Mammary epithelial cell (primary cell): ENCODE results near the gene SLC6A5.

Experiments
- EZH2 ChIP-seq: IDR thresholded peaks from 2 replicates; pipeline ENCODE4 v1.6.1; 2012; ENCODE audit warnings: low read length, inconsistent platforms, borderline replicate concordance
- TF ChIP-seq, protein P1 (sequence below), 2 donors: IDR thresholded peaks in 1 of 2; conservative IDR thresholded peaks in 1 of 2; 2 replicates each; pipeline ENCODE4 v1.5.1; 2011 to 2012; ENCODE audit warnings: inconsistent platforms in 2 of 2, low read length in 2 of 2, mild to moderate bottlenecking in 2 of 2, control low read depth in 1 of 2, low read depth in 1 of 2; ENCODE audit not compliant: insufficient read depth in 1 of 2; ENCODE audit errors: extremely low read depth in 1 of 2

DNA sequence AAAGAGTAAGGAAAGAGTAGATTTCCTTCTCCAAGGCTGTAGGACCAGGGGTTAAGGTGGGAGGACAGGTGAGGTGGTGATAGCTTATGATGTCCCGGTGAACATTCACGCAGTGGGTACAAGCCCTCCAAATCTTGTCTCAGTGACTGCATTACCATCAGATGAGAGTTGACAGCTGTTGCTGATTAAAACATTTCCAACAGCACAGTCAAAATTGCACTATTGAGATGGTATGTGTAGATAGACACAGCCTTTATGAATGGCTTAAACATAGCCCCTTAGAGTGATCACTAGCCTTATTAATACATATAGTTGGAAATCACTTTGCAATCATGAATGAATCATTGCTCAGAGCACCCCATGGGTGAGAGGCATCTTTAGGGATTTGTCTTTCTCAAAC, 77.2 kb downstream of the SLC6A5 start:
- TF ChIP-seq EZH2, result no peak
- TF ChIP-seq, protein P1, sequence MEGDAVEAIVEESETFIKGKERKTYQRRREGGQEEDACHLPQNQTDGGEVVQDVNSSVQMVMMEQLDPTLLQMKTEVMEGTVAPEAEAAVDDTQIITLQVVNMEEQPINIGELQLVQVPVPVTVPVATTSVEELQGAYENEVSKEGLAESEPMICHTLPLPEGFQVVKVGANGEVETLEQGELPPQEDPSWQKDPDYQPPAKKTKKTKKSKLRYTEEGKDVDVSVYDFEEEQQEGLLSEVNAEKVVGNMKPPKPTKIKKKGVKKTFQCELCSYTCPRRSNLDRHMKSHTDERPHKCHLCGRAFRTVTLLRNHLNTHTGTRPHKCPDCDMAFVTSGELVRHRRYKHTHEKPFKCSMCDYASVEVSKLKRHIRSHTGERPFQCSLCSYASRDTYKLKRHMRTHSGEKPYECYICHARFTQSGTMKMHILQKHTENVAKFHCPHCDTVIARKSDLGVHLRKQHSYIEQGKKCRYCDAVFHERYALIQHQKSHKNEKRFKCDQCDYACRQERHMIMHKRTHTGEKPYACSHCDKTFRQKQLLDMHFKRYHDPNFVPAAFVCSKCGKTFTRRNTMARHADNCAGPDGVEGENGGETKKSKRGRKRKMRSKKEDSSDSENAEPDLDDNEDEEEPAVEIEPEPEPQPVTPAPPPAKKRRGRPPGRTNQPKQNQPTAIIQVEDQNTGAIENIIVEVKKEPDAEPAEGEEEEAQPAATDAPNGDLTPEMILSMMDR (conservative IDR thresholded peaks at IDR 0.05 in 1 of 2, IDR thresholded peaks at IDR 0.05 in 1 of 2; ENCODE audit: extremely low read depth in 1 of 2, insufficient read depth in 1 of 2, low read depth in 1 of 2, low read length in 2 of 2), result no peak
